ENCODE results near the gene ANKRD23.
A peak's percentile ranks its signal among the peaks of the same experiment; 100 is the strongest.
"Not testable (repeated sequence)": the region's sequence is repeated elsewhere in the genome, so short reads cannot be mapped to it uniquely, and the experiment has no call there.

Gene ANKRD23

DNA sequence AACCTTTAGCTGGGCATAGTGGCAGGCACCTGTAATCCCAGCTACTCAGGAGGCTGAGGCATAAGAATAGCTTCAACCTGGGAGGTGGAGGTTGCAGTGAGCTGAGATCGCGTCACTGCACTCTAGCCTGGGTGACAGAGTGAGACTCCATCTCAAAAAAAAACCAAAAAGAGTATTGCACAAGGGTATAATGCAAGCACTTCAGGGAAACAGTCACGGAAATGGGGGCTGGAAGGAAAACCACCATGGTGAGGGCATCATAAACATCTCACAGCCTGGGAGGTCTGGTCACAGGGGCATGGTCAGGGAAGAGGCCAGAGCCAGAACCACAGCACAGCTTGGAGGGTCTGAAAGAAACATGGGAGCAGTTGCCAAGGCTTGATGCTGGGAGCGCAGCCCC lies 19.2 kb upstream of the ANKRD23 start:
- not testable (repeated sequence) for DNase-seq (ENCODE audit: low spot score)

DNA sequence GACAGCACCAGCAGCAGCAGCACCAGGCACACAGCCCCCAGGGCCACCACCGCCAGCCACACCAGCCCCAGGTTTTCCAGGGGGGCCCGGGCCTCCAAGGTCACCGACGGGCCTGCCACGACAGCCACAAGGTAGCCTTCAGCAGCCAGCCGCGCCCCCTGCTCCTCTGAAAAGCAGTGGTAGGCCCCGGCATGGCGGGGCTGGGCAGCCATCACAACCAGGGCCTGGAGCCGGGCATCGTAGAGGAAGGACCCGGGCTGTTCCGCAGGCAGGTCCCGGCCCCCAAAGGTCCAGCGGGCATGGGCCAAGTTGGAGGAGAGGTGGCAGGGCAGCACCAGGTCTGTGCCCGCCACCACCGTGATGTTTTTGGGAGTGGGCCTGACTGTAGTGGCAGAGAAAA lies 17.3 kb upstream of the ANKRD23 start:
- DNase-seq (ENCODE audit: low spot score) = no peak

DNA sequence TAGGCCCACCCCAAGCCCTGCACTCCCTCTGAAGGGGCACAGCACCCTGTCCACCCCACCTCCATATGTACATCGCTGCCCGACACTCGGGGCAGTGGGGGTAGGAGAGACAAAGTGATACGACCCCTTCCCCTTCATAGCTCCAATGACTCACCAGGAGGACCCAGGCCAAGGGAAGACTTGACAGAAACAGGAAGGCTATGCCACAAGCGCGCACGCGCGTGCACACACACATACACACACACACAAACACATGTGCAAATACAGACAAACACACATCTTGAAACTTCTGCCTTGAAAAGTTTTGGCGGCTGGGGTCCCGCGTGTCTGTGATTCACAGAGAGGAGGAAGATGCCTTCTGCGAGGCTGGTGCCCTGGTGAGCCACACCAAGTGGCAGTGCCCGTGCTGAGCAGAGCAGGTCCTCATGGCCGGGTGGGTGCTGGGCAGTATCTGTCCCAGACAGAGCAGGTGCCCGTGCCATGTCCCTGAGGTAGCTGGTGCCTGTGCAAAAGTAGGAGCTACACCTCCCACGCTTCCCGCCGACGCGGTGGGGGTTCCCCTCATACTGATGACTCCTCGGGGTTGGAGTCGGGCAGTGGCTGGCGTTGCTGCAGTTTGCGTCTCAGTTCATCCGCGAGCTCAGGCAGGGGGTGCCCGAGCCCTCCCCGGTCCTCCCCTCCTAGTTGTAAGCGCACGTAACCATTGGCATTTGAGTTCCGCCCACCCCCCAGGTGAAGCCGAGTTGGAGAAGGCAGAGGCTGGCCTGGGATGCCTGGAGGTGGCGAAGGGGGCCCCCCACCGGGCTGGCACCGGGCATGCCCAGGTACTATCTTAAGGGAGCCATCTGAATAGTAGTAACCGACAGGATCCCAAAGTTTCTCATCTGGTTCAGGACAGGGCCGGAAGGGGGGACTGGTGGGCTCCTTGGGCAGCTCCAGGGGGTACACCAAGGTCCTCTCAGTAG lies 16.5 kb upstream of the ANKRD23 start:
- DNase-seq (ENCODE audit: low spot score) = no peak

GRCh38 chr2:96859681-96860064 lies 15.9 kb upstream of the ANKRD23 start:
- no peak for DNase-seq (ENCODE audit: low spot score)

DNA sequence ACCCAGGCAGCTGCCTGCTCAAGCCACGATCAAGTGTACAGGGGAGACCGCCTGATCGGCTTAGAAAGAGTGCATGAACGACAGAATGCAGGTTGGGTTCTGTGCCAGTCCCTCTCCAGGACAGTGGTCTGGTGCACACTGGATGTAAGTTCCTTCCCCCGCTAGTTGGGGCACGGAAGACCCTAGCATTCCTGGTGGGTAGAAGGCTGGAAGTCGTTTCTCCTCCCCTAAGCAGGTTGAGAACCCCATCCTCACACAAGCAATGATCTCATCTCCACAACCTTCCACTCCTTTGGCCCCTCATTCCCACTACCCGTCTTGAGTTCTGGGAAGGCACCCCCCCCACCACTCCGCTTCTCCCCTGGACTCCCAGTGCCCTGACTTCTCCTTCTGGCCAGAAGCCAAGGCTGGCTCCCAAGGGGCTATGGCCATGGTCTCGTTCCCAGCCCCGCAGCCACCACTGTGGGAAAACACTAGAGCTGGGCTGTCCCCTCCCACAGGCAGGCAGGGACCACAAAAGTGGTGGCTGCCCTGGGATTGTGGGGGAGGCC lies 15.4 kb upstream of the ANKRD23 start:
- DNase-seq (ENCODE audit: low spot score) = no peak

GRCh38 chr2:96857667-96858372 lies 14.0 kb upstream of the ANKRD23 start, which contains the start of gene ANKRD39:
ANKRD39 (minus strand) TSS chr2:96858016; CDS start chr2:96857987, 29 bp downstream.
- peak; percentile 99 for DNase-seq (ENCODE audit: low spot score)

DNA sequence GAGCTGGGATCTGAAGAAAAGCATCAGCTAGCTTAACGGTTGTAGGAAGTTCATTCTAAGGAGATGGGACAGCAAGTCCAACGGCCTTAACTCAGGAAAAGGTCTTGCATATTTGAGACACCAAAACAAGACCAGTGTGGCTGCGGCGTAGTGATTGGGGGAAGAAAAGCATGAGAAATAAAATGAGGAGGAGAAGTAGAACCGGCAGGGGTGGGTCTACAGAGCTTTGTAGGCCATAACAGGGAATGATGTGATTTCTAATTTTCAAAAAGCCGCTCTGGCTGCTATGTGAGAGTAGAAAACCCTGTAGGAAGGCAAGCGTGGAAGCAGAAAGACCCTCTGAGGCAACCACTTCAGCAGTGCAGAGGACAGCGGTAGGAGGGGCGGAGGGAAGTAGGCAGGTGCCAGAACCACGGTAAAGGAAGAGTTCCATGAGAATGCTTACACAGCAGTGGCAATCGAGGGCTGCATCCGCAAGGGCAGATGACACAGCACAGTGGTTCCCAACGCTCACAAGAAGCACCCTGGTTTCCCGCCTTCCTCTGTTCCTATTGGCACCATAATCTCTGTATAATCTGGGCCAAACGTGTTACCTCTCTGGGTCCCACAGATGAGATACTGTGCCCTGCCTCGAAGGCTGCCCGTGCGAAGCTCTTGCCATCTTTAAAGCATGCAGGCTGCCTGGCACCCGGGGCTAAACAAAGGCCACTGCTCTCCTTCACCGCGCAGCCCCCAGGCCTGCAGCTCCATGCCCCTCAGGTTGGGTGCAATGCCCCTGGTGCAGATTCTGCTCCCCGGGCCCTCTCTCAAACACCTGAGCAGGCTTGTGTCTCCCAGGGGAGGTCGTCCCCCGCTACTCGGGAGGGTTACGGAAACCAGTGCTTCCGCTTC lies 13.2 kb upstream of the ANKRD23 start:
- no peak for DNase-seq (ENCODE audit: low spot score)

- no peak for DNase-seq (ENCODE audit: low spot score)
Measured at GRCh38 chr2:96853321-96853720, 9.5 kb upstream of the ANKRD23 start.

DNA sequence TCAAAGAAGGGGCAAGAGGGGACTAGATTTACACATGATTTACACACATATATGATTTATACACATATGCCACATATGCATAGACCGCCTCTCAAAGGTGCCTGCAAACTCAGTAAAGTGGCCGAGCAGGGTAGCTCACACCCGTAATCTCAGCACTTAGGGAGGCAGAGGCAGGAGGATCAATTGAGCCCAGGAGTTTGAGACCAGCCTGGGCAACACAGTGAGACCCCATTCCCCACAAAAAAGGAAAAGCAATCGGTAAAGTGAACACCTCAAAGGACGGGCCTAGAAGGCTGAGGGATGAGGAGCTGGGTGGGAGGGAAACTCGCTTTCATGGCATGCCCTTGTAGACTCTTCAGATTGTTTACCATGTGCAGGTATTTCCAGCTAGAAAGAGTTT lies 8.8 kb upstream of the ANKRD23 start:
- no peak for DNase-seq (ENCODE audit: low spot score)

- DNase-seq (ENCODE audit: low spot score) = no peak
Measured at GRCh38 chr2:96848264-96848663, 4.4 kb upstream of the ANKRD23 start.

- DNase-seq (ENCODE audit: low spot score) = no peak
Measured at GRCh38 chr2:96847586-96847985, 3.8 kb upstream of the ANKRD23 start.

- DNase-seq (ENCODE audit: low spot score) = no peak
Measured at GRCh38 chr2:96846825-96847224, 3.0 kb upstream of the ANKRD23 start.

DNA sequence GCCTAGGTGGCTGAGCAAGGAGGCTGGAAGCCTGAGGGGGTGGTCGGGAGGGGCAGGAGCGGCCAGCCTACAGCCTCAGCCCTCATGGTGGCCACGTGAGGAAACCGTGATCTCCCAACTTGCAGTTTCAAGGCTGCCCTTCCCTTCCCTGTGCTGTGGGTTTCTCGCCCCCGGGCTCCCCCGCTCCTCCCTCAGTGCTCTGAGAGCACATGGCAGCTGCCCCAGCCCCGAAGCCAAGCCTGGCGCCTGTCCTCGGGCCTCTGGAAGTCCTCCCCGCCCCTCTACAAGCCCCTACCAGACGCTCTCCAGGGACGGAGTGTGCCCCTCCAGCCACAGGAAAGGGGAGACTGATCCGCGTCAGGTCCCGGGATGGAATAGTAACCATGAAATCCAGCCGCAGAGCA lies 586 bp upstream of the ANKRD23 start:
- no peak for DNase-seq (ENCODE audit: low spot score)

DNA sequence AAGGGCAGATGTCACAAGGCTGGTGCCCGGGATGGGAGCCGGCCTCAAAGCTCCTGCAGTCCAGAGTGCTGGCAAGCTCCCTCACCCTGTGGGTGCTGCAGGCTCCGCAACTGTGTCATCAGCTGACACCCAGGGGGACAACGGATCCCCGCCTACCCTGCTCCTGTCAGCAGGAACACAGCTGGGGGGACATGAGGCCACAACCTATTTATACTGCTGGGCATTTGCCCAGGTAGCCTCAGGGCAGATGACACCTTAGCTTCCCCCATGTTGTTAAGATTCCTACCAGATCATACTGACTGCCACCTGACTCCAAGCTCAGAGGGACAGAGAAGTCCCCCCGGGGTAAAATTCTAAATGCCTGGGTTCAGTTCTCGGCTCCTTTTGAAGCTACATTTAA lies 1.2 kb downstream of the ANKRD23 start:
- DNase-seq (ENCODE audit: low spot score) = no peak

DNA sequence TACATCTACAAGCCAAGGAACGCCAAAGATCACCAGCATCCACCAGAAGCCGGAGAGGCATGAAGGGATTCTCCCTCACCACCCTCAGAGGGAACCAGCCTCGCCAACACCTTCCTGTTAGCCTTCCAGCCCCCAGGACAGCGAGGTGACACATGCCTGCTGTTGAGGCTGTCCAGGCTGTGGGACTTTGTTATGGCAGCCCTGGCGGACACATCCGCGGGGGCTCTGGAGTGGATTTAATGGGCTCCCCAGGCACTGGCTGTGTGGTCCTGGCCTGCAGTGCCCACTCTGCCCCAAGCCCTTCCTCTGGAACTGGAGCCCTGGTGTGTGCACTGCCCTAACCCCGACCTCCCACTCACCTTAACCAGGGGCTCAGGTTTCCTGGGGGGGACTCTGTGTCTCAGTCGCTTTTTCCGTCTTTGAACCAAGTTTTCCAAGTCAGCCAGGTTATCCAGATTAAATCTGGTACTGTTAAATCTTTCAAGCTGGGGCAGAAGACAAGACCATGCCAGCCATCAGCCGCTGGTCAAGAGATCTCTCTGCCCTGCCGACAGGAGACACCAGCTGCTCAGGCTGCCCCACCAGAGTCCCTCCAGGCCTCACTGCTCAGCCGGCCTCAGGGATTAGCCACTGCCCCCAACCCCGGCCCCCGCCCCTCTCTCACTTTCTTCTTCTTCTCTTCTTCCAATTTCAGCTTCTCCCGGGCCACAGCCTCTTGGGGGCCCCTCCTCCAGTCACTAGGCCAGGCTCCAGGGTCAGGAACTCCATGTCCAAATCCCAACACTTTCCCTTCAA lies 1.9 kb downstream of the ANKRD23 start:
- DNase-seq (ENCODE audit: low spot score) = no peak

GRCh38 chr2:96839875-96840850 lies 3.7 kb downstream of the ANKRD23 start:
- no peak for DNase-seq (ENCODE audit: low spot score)

DNA sequence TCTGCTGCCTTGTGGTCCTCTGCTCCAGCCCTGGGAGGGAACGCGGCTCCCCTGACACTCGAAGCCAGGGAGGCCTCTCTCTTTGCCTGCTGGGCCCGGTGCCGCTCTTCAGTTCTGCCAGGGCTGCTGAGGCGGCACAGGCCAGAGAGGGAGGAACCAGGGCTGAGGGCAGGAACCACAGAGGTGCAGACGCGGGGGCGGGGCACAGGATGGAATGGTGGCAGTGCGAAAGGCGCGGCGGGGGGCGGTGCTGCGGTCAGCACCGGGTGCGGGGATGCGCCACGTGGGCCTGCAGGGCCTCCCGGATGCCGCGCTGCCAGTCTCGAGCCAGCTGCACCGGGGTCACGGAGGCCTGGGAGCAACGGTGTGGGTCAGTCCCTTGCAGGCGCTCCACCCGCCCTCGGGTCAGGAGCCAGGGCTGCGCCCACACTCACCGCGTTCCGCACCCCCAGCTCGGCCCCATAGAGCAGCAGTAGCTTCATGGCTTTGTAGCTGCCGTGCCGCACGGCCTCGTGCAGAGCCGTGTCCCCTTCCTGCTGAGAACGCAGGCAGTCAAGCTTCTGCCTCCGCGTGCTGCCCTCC lies 4.4 kb downstream of the ANKRD23 start:
- DNase-seq (ENCODE audit: low spot score) = no peak

DNA sequence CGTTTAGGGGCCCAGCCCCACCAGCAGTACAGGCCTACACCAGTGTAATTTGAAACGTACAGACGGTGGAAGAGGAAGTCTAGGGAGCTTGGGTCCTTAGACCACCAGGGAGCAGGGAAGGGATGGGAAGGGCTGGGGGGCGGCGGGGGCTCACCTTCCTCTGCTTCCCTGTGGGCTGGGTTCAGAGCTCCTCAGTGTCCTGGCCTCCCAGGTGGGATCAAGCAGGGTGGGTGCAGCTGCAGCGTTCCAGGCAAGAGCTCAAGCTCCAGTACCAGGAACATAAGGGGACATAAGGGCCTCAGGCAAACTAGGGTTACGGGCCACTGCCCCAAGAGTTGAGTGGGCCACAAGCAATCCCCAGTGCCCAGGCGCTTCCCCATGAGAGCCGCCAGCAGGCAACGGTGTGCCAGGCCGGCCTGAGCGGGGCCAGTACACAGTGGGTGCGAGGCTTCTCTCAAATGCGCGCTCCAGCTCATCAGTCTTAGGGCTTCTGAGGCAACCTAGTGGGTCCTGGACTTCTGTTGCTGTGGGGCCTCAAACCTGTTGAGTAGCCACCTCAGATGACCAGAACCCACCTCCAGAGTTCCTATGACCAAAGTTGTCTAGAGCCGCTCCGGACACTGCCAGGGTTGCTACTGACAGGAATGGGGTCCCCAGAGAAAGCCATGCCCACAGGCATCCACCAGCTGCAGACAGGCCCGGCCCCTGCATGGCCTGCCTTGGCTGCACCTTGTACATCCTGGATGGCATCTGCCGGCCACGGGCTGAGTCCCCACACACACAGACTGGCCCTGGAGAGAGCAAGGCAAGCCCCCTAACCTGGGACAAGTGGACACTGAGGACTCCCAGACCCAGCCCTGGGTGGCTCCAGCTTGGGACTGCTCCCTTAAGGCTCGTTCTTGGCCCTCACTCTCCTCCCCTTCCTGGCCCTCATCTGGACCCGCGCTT lies 5.2 kb downstream of the ANKRD23 start:
- DNase-seq (ENCODE audit: low spot score) = no peak

Data from AG20443 (cell line).